ENCODE results near the gene ABCC10. TPM values are rescaled to one million over a fixed set of nuclear protein-coding genes. Genes with fewer than 3 reads are reported as not detected.

Gene ABCC10
- total RNA-seq, 4 donors from 2014 or later: 7.0 to 12.9 (median 9.7) TPM

- TF ChIP-seq CTCF (IDR thresholded peaks at IDR 0.05; ENCODE audit: low read depth): no peak
Observed at GRCh38 chr6:43492673-43493072, 65.3 kb downstream of the ABCC10 start.

GRCh38 chr6:43493230-43493629 lies 65.9 kb downstream of the ABCC10 start:
- no peak for TF ChIP-seq CTCF (IDR thresholded peaks at IDR 0.05; ENCODE audit: low read depth)

- TF ChIP-seq CTCF (IDR thresholded peaks at IDR 0.05; ENCODE audit: low read depth): no peak
Observed at GRCh38 chr6:43493833-43494232, 66.5 kb downstream of the ABCC10 start.

GRCh38 chr6:43494321-43494720 lies 67.0 kb downstream of the ABCC10 start:
- no peak for TF ChIP-seq CTCF (IDR thresholded peaks at IDR 0.05; ENCODE audit: low read depth)

GRCh38 chr6:43494766-43495165 lies 67.4 kb downstream of the ABCC10 start:
- TF ChIP-seq CTCF (IDR thresholded peaks at IDR 0.05; ENCODE audit: low read depth): no peak

- TF ChIP-seq CTCF (IDR thresholded peaks at IDR 0.05; ENCODE audit: low read depth): no peak
Observed at GRCh38 chr6:43495409-43495941, 68.1 kb downstream of the ABCC10 start.

GRCh38 chr6:43496370-43497128 lies 69.2 kb downstream of the ABCC10 start:
- no peak for TF ChIP-seq CTCF (IDR thresholded peaks at IDR 0.05; ENCODE audit: low read depth)

Data from subcutaneous adipose tissue (tissue), 4 donors.